Skin of body (tissue), 2 donors: ENCODE data around the gene EVPLL. TPM values are rescaled to one million over a fixed set of nuclear protein-coding genes. Genes with fewer than 3 reads are reported as not detected.
"Not testable (repeated sequence)": the region's sequence is repeated elsewhere in the genome, so short reads cannot be mapped to it uniquely, and the experiment has no call there.

Source experiments
- DNase-seq: peaks from one replicate; lab custom pipeline; 2025; lab: John Stamatoyannopoulos, UW
- total RNA-seq: library from RNA; depleted of rRNA; stranded (reverse); fragments of >200 nt; gene quantifications from one replicate; pipeline ENCODE4 v1.2.3, GENCODE V29; 2014

Gene EVPLL
- total RNA-seq, 1 donor from 2014 or later = 0.49 TPM

DNA sequence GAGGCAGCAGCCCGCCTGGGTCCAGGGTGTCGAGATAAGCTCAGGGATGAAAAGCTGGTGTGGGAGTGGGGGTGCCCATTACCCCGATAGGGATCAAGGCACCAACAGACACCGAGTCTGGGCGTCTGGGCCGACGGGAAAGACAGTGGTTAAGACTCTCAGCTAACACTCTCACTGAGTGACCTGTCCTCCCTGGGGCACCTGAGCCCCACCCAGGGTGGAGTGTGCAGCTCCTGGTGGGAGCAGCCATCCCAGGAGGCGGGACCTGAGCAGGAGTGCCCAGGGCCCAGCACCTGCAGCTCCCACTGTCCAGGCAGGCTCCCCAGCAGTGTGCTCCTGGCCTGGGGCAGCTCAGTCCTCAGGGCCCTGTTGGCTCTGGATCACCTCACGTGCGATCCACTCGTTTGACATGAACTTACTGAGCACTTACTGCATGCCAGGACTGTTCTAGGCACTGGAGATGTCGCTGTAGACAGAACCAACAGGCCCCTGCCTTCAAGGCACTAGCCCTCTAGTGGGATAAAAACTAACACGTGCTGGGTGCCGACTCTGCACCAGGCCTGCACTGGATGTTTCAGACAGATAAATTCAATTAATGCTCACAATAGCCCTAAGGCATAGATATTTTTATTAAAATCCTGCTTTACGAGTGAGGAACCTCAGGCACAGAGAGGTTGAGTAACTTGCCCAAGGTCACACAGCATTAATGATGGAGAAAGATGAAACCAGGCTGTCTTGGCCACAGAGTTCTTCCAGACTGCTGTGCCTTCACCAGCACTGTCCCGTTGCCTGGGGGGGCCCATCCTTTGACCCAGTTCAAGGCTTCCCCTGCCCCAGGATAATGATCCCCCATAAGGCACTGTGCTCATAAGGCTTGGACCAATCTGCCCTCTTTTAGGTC, 1.9 kb downstream of the EVPLL start:
- no peak for DNase-seq

DNA sequence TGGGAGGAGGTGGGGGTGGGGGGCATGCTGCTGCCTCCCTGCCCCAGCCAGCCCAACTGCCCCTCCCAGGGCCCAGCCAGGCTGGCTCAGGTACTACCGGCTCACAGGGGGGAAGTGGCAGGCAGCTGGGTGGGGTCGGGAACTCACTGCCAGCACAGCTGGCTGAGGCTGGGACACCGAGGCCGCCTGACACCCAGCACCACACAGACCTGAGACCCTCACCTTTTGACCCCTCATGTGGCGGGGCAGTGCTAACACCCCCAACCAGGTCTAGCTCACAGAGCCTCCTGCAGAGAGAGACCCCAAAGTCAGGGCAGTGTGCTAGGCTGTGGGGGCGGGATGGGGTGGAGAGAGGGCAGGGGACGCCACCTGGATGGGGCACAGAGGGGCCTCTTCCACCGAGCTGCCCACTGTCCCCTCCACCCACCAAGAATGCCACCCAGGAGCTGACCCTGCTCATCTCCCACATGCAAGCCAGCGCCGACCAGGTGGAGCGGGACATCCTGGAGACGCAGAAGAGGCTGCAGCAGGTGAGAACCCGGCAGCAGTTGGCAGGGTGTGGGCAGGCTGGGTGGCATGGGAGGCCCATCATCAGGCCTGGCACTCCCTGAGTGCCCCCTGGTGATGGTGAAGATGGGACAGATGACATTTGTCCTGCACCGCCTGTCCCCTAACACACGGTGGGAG, 3.0 kb downstream of the EVPLL start:
- DNase-seq = no peak

DNA sequence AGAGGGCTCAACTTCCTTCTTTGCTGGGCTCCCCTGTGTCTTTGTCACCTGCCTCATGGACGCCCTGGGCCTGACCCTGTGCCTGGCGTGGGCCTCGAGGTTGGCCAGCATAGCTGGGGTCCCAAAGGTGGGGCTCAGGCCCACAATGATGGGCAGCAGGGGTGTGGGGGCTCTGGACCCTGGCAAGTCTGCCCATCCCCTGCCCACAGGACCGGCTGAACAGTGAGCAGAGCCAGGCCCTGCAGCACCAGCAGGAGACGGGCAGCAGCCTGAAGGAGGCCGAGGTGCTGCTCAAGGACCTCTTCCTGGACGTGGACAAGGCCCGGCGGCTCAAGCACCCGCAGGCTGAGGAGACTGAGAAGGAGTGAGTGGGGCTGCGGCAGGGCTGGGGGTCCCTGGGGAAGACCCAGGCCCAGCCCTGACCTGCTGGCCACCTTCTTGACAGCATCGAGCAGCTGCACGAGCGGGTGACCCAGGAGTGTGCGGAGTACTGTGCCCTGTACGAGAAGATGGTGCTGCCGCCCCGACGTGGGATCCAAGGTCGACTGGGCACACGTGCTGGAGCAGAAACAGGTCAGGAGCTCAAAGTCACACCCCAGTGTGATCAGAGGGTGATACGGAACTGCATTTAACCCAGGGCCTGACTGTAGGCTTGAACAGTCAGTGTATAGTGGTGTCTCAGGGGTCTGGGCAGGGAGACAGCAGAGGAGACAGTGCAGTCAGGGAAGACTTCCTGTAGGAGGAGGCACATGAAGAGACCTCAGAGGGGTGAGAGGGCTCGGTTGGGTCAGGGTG, 3.8 kb downstream of the EVPLL start:
- no peak for DNase-seq

DNA sequence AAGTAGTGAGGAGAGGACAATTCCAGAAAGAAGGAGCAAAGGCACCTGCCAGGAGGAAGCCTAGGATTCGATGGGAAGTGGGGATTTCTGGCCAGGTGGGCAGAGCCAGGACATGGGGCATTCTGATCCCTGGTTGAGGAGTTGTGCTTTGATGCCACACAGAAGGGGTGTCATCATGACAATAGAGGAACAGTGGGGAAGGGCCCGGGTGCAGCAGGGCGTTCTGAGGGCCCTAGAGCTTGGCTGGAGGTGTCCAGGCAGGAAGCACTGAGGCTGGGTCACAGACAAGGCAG, 4.3 kb downstream of the EVPLL start:
- DNase-seq = no peak

DNA sequence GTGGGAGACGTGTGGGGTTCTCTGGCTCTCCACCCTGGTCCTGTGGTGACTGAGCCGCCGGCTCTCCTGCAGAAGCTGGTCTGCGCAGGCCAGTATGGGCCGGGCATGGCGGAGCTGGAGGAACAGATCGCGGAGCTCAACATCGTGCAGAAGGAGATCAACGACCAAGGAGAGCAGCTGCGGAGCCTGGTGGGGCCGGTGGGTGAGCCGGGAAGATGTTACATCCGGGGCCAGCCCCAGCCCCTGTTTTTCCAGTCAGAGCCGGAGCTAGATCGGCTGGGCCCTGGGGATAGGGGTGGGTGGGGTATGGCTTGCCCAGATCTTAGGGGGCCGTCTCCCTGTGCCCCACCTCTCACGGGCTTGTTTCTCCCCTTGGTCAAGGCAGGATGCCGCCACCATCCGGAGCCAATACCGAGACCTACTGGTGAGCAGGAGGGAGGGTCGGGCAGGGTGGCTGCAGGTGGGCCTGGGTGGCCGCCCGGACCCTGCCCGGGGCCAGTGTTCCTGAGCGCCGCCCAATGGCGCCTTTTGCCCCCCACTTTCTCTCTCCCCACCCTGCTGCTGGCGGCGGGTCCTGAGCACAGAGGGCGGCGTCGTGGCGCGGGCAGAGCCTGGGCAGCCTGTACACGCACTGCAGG, 5.0 kb downstream of the EVPLL start:
- DNase-seq = no peak

DNA sequence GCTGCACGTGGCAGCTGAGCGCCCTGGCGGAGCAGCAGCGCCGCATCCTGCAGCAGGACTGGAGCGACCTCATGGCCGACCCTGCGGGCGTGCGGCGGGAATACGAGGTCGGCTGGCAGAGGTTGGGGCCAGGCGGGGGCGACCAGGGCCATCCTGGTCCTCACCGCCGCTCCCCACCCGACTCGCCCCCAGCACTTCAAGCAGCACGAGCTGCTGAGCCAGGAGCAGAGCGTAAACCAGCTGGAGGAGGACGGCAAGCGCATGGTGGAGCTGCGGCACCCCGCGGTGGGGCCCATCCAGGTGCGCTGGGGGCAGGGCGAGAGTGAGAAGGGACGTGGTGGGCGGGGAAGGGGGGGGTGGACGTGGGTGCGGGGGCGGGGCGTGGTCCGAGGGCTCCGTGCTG, 5.5 kb downstream of the EVPLL start:
- DNase-seq = not testable (repeated sequence)

DNA sequence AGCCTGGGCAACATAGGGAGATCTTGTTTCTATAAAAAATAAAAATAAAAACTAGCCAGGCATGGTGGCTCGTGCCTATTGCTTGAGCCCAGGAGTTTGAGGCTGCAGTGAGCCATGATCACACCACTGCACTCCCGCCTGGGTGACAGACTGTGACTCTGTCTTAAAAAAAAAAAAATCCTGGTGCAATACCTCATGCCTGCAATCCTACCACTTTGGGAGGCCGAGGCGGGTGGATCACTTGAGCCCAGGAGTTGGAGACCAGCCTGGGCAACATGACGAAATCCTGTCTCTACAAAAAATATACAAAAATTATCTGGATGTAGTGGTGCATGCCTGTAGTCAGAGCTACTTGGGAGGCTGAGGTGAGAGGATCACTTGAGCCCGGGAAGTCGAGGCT, 6.7 kb downstream of the EVPLL start:
- not testable (repeated sequence) for DNase-seq

DNA sequence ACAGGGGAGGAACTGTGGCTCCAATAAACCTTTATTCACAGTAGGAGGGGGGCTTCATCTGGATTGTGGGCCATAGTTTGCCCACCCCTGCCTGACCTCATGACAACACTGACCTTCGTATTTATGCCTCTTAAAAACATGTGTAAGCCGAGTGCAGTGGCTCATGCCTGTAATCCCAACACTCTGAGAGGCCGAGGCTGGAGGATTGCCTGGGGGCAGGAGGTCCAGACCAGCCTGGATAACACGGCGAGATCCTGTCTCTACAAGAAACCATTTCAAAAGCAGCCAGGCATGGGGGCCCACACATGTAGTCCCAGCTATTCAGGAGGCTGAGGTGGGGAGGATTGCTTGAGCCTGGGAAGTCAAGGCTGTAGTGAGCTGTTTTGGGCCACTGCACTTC, 10.0 kb downstream of the EVPLL start:
- DNase-seq = not testable (repeated sequence)

DNA sequence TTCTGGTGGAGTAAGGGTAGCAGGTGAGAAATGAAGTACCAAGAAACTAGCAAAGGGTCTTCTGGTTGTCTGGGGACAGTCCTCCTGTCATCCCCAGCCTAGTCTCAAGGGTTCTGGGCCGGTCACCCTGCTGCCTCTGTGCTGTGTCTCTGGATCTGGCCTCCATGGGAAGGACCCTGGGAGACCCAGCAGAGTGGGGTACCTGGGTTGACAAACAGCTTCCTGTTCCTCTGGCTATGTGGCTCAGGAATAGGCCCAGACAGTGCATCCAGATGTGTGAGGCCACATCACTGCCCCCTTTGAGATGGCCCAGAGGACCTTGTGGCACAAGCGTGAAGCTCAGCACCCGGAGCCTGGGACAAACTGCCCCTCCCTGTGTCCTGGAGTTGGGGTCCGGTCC, 10.7 kb downstream of the EVPLL start:
- DNase-seq = not testable (repeated sequence)

DNA sequence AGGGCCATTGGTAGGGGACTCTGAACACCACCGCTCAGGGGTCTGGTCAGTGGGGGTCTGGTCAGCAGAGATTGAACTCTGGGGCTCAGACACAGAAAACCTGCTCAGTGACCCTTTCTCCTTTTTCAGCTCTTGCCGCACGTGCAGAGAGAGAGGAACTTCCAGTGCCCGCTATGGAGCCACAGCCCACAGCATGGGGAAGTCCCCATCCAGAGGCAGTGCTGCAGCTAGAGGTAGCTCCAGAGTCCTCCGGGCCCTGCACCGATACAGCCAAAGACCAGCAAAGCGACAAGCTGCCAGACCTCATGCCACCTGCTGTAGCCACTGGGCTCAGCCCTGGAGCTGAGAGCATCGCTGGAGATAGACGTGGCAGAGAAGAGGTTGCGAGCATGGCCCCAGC, 11.2 kb downstream of the EVPLL start:
- DNase-seq = not testable (repeated sequence)

DNA sequence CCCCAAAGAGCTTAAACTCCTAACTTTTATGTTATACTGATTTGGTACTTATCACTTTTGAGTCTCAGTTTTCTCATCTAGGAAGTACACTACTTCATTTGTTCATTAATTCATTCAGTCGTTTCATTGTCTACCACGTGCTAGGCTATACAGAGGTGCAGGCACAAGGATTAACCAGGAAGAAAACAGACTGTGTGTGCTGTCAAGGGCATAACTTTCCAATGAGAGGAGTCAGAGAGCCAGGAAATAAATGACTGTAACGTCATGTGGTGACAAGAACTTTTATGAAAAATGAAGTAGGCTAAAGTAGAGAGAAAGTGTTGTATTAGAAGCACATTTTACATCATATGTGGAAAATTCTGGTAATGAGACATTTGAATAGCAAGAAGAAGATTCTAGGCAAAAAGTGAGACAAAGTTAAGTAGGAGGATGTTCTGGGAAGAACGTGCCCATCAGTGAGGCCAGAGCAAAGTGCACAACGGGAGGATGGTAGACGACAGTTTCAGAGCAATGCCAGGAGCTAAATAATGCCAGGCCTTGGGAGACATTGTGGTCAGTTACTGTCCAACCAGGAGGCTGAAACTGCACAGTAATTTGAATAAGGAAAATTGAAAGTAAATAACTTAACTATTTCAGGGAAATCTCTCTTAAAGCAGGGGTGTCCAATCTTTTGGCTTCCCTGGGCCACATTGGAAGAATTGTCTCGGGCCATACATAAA, 24.5 kb downstream of the EVPLL start:
- DNase-seq = not testable (repeated sequence)

DNA sequence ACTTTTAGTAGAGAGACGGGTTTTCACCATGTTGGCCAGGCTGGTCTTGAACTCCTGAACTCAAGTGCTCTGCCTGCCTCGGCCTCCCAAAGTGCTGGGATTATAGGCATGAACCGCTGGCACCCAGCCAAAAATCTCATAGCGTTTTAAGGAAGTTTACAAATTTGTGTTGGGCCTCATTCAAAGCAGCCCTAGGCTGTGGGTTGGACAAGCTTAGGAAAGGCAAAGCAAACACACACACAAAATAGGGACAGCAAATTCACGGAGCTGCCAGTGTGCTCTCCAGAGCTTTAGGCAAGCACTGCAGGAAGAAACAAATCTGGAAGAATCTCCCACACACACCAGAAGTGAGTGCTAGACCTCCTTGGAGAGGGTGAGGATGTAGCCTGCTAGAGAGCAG, 25.6 kb downstream of the EVPLL start:
- DNase-seq = not testable (repeated sequence)

DNA sequence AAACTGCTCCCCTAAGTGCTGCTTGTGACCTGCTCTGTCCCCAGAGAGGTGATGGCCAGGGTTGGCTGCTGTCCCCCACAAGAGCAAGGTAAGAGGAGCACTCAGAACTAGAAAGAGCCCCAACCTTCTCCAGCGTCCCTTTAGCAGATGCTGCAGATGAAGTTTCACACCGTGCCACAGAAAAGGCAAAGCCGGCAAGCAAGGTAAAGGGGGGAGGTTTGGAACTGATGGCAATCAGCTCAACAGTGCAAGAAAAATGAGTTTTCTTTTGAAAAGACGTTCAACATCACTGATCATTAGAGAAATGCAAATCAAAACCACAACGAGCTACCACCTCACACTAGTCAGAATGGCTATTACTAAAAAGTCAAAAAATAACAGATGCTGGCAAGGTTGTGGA, 26.0 kb downstream of the EVPLL start:
- not testable (repeated sequence) for DNase-seq

DNA sequence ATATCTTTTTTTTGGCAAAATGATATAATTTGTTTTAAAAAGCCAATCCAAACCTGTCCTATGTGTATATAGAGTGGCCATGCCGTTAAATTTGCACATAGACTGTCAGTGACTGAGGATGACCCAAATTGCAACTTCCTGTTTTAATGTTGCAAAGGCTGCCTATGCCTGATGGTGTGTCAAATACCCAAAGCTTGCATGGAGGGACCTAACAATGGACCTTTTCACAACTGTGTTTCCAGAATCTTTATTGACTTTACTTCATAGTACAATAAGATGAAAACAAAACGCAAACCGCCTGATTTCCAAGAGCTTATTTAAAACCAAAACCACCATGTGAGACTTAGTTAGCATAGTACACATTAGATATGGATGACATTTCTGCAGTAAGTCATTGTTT, 31.3 kb downstream of the EVPLL start:
- DNase-seq = not testable (repeated sequence)

DNA sequence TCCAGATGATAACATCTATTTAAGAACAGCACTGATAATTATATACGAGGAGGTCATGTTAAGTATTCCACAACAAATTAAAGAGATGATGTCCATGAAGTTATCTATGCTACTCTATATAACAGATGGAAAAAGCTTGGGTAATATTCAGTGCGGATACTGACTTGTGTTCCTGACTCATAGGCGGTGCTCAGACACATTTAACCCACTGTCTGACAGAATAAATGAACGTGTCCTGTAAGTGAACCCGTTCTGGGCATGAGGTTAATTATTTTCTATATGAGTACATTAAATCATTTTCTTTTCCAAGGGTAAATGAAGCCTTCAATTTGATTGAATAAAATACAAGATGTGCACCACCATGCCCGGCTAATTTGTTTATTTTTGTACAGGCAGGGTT, 31.7 kb downstream of the EVPLL start:
- DNase-seq = not testable (repeated sequence)

DNA sequence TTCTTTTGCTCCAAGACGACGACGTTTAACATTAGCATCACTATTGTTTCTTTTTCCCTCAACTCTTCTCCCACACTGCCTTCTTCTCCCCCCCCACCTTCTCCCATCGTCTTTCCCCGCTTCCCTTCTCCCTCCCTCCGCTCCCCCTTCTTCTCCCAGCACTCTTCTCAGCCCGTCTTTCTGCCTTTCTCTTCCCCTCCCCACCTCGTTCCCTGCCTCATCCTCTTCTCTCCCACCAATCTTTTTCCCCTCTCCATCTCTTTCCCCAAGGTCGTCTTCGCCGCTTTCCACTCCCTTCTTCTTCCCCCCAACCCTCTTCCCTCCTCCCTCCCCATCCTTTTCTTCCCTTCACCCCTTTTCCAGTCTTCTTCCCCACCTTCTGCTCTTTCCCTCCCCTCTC, 33.2 kb downstream of the EVPLL start:
- DNase-seq = not testable (repeated sequence)

DNA sequence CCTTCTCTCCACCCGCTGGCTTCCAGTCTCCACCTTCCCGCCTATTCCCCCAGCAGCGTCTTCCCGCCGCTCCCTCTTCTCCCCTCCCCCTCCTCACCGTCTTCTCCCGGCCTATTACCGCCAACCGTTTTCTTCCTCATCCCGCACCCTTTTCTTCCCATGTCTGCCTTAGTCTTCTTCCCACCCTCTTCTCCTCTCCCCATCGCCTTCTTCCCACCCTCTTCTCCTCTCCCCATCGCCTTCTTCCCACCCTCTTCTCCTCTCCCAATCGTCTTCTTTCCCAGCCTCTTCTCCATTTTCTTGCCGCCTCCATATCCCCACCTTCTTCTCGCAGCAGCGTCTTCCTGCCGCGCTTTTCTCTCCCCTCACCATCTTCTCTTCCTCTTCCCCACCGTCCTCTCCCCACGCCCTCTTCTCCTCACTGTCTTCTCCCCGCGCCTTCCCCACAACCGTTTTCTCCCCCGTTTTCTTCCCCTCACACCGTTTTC, 33.8 kb downstream of the EVPLL start:
- not testable (repeated sequence) for DNase-seq

DNA sequence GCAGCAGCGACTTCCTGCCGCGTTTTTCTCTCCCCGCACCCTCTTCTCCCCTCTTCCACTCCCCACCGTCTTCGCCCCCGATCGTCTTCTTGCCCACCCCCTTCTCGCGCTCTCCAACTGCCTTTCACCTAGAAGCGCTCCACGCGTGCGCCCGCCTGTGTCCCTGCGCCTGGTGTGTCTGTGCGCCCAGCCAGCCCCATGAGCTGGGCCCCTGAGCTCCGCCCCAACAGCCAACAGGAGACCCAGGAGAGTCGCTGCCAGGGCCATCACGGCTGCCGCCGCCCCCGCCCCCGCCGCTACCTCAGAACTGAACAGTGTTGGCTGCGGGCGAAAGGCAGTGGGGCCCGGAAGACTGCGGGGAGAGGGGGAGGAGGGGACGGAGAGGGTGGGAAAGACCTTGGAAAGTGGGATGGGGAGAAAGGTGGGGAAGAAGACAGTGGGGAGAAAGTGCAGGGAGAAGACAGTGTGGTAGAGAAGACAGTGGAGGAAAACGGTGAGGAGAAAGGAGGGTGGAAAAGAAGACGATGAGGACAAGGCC, 34.5 kb downstream of the EVPLL start:
- not testable (repeated sequence) for DNase-seq

DNA sequence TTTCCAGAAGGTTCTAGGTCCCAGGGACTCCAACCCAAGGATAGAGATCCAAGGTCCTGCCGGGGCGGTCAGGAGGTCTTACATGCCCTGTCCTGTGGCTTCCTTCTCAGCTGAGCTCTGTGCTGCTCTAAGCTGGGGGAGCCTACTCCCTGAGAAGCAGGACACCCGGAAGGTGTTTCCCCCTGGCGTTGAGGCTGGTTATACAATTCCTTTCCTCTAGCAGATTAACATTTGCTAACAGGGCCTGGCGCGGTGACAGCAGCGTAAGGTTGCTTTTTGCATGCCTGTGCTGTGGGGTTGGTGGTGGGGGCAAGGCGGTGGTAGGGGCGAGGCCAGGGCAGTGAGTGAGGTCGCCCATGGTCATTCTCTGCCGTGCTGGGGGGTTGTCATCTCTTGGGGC, 43.9 kb downstream of the EVPLL start:
- DNase-seq = not testable (repeated sequence)

DNA sequence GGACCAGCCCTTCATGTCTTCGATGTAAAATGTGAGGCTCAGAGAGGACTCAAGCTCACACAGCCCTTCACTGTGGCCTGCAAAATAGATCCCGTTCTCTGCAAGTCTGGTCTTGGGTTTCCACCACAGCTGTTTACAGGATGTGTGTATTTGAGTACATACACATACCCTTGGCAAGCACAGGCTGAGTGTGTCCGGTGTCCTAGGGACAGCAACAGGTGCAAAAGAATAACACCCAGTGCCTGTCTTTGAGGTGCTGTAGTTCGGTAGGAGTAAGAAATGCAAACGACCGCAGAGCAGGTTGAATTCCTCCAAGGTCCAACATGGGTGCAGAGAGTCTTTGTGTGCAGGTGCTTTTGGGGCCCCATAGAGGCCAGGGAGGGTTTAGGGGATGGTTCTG, 44.9 kb downstream of the EVPLL start:
- DNase-seq = not testable (repeated sequence)
